GM23338 (cell line): ENCODE results near the gene FAM229B. TPM values are rescaled to one million over a fixed set of nuclear protein-coding genes. Genes with fewer than 3 reads are reported as not detected.

ENCODE experiments used
- ATAC-seq: fragments of 200-7000 bp; cut with Tn5 transposase; 3 replicates; pipeline ENCODE4 v1.9.1; 2020
- DNase-seq: peaks from one replicate; pipeline ENCODE4 v3.0.0-alpha.2; 2015; ENCODE audit warnings: low spot score
- H2AFZ ChIP-seq: fragments of 200-600 bp; sonication (generic); 2 replicates; pipeline ENCODE4 v1.8.0; 2016; ENCODE audit warnings: antibody characterized with exemption, mild to moderate bottlenecking, moderate library complexity
- H3F3A ChIP-seq: fragments of 200-600 bp; sonication (generic); replicated peaks from 2 replicates; pipeline ENCODE4 v1.8.0; 2017; ENCODE audit warnings: antibody characterized with exemption, mixed run types, low read depth
- H3K27ac ChIP-seq: fragments of 200-600 bp; sonication (generic); 2 replicates; pipeline ENCODE4 v1.6.1; 2016; ENCODE audit warnings: low read depth
- H3K27me3 ChIP-seq: fragments of 200-600 bp; sonication (generic); 2 replicates; pipeline ENCODE4 v1.8.0; 2016; ENCODE audit warnings: mild to moderate bottlenecking, mixed run types, moderate library complexity; ENCODE audit not compliant: insufficient read depth
- H3K36me3 ChIP-seq: fragments of 200-600 bp; sonication (generic); 2 replicates; pipeline ENCODE4 v1.8.0; 2016; ENCODE audit warnings: mild to moderate bottlenecking; ENCODE audit not compliant: insufficient read depth
- H3K4me1 ChIP-seq: fragments of 200-600 bp; sonication (generic); 2 replicates; pipeline ENCODE4 v1.8.0; 2016; ENCODE audit warnings: mild to moderate bottlenecking, moderate library complexity; ENCODE audit not compliant: insufficient read depth
- H3K4me2 ChIP-seq: fragments of 200-600 bp; sonication (generic); 2 replicates; pipeline ENCODE4 v1.7.1; 2017; ENCODE audit warnings: mixed run types
- H3K4me3 ChIP-seq: fragments of 200-600 bp; sonication (generic); 2 replicates; pipeline ENCODE4 v1.6.1; 2016; ENCODE audit warnings: mixed run types
- H3K79me2 ChIP-seq: fragments of 200-600 bp; sonication (generic); replicated peaks from 2 replicates; pipeline ENCODE4 v1.8.0; 2017; ENCODE audit warnings: mild to moderate bottlenecking; ENCODE audit not compliant: insufficient read depth
- H3K9me2 ChIP-seq: fragments of 200-600 bp; sonication (generic); 2 replicates; pipeline ENCODE4 v1.8.0; 2017; ENCODE audit not compliant: insufficient read depth
- H4K20me1 ChIP-seq: fragments of 200-600 bp; sonication (generic); replicated peaks from 2 replicates; pipeline ENCODE4 v1.8.0; 2017; ENCODE audit warnings: mild to moderate bottlenecking; ENCODE audit not compliant: insufficient read depth
- H3K27ac Mint-ChIP-seq: 2 replicates; pipeline ENCODE4 v1.8.0; 2020; ENCODE audit warnings: inconsistent platforms, mild to moderate bottlenecking, moderate library complexity, mixed read lengths
- H3K27me3 Mint-ChIP-seq: 3 replicates; pipeline ENCODE4 v1.8.0; 2022; ENCODE audit warnings: low read depth, mild to moderate bottlenecking, moderate library complexity, mixed read lengths, inconsistent platforms; ENCODE audit not compliant: insufficient read depth, poor library complexity
- H3K36me3 Mint-ChIP-seq: 3 replicates; pipeline ENCODE4 v1.8.0; 2021; ENCODE audit warnings: low read depth, mild to moderate bottlenecking, inconsistent platforms, moderate library complexity, mixed read lengths
- H3K4me1 Mint-ChIP-seq: 3 replicates; pipeline ENCODE4 v1.8.0; 2020; ENCODE audit warnings: mild to moderate bottlenecking, inconsistent platforms, mixed read lengths
- H3K4me3 Mint-ChIP-seq: 3 replicates; pipeline ENCODE4 v1.8.0; 2021; ENCODE audit warnings: moderate library complexity, mild to moderate bottlenecking, inconsistent platforms, mixed read lengths
- H3K9me3 Mint-ChIP-seq: 3 replicates; pipeline ENCODE4 v1.8.0; 2020; ENCODE audit warnings: moderate library complexity, mild to moderate bottlenecking, inconsistent platforms, mixed read lengths
- CREB1 ChIP-seq: fragments of 250-450 bp; sonication (Bioruptor Pico); IDR thresholded peaks from 2 replicates; pipeline ENCODE4 v1.5.0; 2020; ENCODE audit warnings: low read depth, mild to moderate bottlenecking, moderate library complexity
- CTCF ChIP-seq, 2 experiments: fragments of 200-600 bp in 1 of 2; sonication (generic) in 1 of 2; conservative IDR thresholded peaks; 2 replicates each; pipeline versions ENCODE4 v1.5.1 to v1.6.1; 2016 to 2017; ENCODE audit warnings: antibody characterized with exemption in 2 of 2, low read depth in 2 of 2, mild to moderate bottlenecking in 2 of 2, moderate library complexity in 1 of 2
- JUNB ChIP-seq: IDR thresholded peaks from one replicate; pipeline ENCODE4 v1.6.1; 2016; ENCODE audit warnings: antibody characterized with exemption; ENCODE audit not compliant: unreplicated experiment
- NANOG ChIP-seq: IDR thresholded peaks from 2 replicates; pipeline ENCODE4 v1.6.1; 2016; ENCODE audit warnings: antibody characterized with exemption, borderline replicate concordance
- POLR2AphosphoS5 ChIP-seq: IDR thresholded peaks from 2 replicates; pipeline ENCODE4 v1.6.1; 2016; ENCODE audit warnings: antibody characterized with exemption, low read depth
- REST ChIP-seq: IDR thresholded peaks from one replicate; pipeline ENCODE4 v1.6.1; 2018; ENCODE audit warnings: antibody characterized with exemption; ENCODE audit not compliant: unreplicated experiment
- ZNF114 ChIP-seq: fragments of 250-450 bp; sonication (Bioruptor Pico); IDR thresholded peaks from 2 replicates; pipeline ENCODE4 v1.5.0; 2020; ENCODE audit warnings: mild to moderate bottlenecking, moderate library complexity
- ZNF331 ChIP-seq: fragments of 250-450 bp; sonication (Bioruptor Pico); IDR thresholded peaks from 2 replicates; pipeline ENCODE4 v1.5.0; 2020; ENCODE audit warnings: low read depth, mild to moderate bottlenecking, moderate library complexity
- polyA plus RNA-seq: library from polyadenylated mRNA; unstranded; fragments of >200 nt; fragmentation: Nextera tagmentation; extraction: Ambion mirVana; gene quantifications from 2 replicates; pipeline ENCODE4 v1.2.1, GENCODE V29; 2016
- total RNA-seq: library from RNA; depleted of rRNA; stranded (reverse); fragments of >200 nt; shearing (Covaris generic); gene quantifications from 2 replicates; pipeline ENCODE4 v1.2.3, GENCODE V29; 2014
- TF ChIP-seq, protein P1 (sequence below): IDR thresholded peaks from 2 replicates; pipeline ENCODE4 v1.6.1; 2016; ENCODE audit warnings: antibody characterized with exemption

FAM229B gene
- total and polyA plus RNA-seq, 2 experiments from 2014 or later = 4.4 to 32.9 TPM

GRCh38 chr6:112040956-112041355, 46.4 kb upstream of the FAM229B start (continued):
- TF ChIP-seq REST = no peak
- TF ChIP-seq NANOG = no peak

GRCh38 chr6:112041535-112041934, 45.9 kb upstream of the FAM229B start:
- no peak overlapping the region for H3K27ac Mint-ChIP-seq
- Histone ChIP-seq H3K9me2 (peaks cover 3% of the 10 kb centered on the region; the same call in 1 of the 2 replicates), H3K4me1 (0 out of 2 replicates have a peak, but pooled peaks cover 3% of the 10 kb centered on the region), H2AFZ (peak overlapping the region; percentile 39; the same call in 1 of the 2 replicates), H3K27ac (no peak overlapping the region), H3K4me2 (no peak overlapping the region), H3K36me3 (no peaks in the 10 kb centered on the region), H3K27me3 (no peaks in the 10 kb centered on the region), H4K20me1 (no peaks in the 10 kb centered on the region), H3K4me3 (no peak overlapping the region), H3K79me2 (no peaks in the 10 kb centered on the region), H3F3A (no peaks in the 10 kb centered on the region)
- peaks cover 17% of the 10 kb centered on the region for H3K4me1 Mint-ChIP-seq
- DNase-seq = peak; percentile 34
- H3K27me3 Mint-ChIP-seq = peaks cover 1% of the 10 kb centered on the region
- no peak for ATAC-seq
- no peak overlapping the region for H3K4me3 Mint-ChIP-seq
- TF ChIP-seq ZNF331 (CRISPR knock-in tag) = no peak
- H3K36me3 Mint-ChIP-seq = no peaks in the 10 kb centered on the region
- H3K9me3 Mint-ChIP-seq = 0 out of 3 replicates have a peak, but pooled peaks cover 2% of the 10 kb centered on the region

GRCh38 chr6:112043032-112044007, 44.1 kb upstream of the FAM229B start:
- ATAC-seq (peak; percentile 100), DNase-seq (peak; percentile 98)
- H3K79me2 ChIP-seq = no peaks in the 10 kb centered on the region
- Mint-ChIP-seq H3K27me3 (peaks cover 1% of the 10 kb centered on the region), H3K4me3 (peak overlapping the region; percentile 98), H3K9me3 (peaks cover 6% of the 10 kb centered on the region; the same call in 1 of the 3 replicates), H3K36me3 (no peaks in the 10 kb centered on the region), H3K27ac (peak overlapping the region; percentile 99), H3K4me1 (peaks cover 15% of the 10 kb centered on the region)
- H2AFZ ChIP-seq = peak overlapping the region; percentile 64; the same call in 1 of the 2 replicates
- H4K20me1 ChIP-seq = no peaks in the 10 kb centered on the region
- H3K4me1 ChIP-seq = 0 out of 2 replicates have a peak, but pooled peaks cover 3% of the 10 kb centered on the region
- H3F3A ChIP-seq = no peaks in the 10 kb centered on the region
- no peaks in the 10 kb centered on the region for H3K27me3 ChIP-seq
- peak overlapping the region; percentile 61 for H3K4me3 ChIP-seq
- peaks cover 3% of the 10 kb centered on the region; the same call in 1 of the 2 replicates for H3K9me2 ChIP-seq
- peak overlapping the region; percentile 62 for H3K27ac ChIP-seq
- no peaks in the 10 kb centered on the region for H3K36me3 ChIP-seq
- TF ChIP-seq, protein P1, sequence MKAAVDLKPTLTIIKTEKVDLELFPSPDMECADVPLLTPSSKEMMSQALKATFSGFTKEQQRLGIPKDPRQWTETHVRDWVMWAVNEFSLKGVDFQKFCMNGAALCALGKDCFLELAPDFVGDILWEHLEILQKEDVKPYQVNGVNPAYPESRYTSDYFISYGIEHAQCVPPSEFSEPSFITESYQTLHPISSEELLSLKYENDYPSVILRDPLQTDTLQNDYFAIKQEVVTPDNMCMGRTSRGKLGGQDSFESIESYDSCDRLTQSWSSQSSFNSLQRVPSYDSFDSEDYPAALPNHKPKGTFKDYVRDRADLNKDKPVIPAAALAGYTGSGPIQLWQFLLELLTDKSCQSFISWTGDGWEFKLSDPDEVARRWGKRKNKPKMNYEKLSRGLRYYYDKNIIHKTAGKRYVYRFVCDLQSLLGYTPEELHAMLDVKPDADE = no peak
- TF ChIP-seq REST = no peak
- TF ChIP-seq ZNF114 (CRISPR knock-in tag) = no peak
- TF ChIP-seq CREB1 = peak; percentile 83
- peak; percentile 96 to 99 for TF ChIP-seq CTCF (conservative IDR thresholded peaks at IDR 0.05; ENCODE audit: low read depth in 2 of 2)
- TF ChIP-seq JUNB = no peak
- TF ChIP-seq POLR2AphosphoS5 = peak; percentile 73
- H3K4me2 ChIP-seq = peak overlapping the region; percentile 75
